Superior temporal gyrus (tissue), 1 donor: ENCODE data around the gene KLK7.
"Not testable (repeated sequence)": the region's sequence is repeated elsewhere in the genome, so short reads cannot be mapped to it uniquely, and the experiment has no call there.

ENCODE experiments used
- DNase-seq: peaks from one replicate; pipeline ENCODE4 v3.0.0-alpha.2; 2016; ENCODE audit errors: extremely low spot score

The KLK7 gene

GRCh38 chr19:50978772-50979390, 4.8 kb downstream of the KLK7 start:
- DNase-seq, result no peak

- no peak for DNase-seq
These were observed 6.1 kb downstream of the KLK7 start for GRCh38 chr19:50977626-50978025.

GRCh38 chr19:50975766-50976165, 8.0 kb downstream of the KLK7 start:
- no peak for DNase-seq

GRCh38 chr19:50974702-50975556, 8.8 kb downstream of the KLK7 start:
- no peak for DNase-seq

GRCh38 chr19:50972795-50973376, 10.8 kb downstream of the KLK7 start:
- no peak for DNase-seq

- not testable (repeated sequence) for DNase-seq
These were observed 13.9 kb downstream of the KLK7 start for GRCh38 chr19:50969810-50970209.

- peak; percentile 89 for DNase-seq
These were observed 14.3 kb downstream of the KLK7 start, which contains the start of gene KLK6 for GRCh38 chr19:50969413-50969760. KLK6 (minus strand) TSS chr19:50969591; CDS start chr19:50968104, 1,487 bp downstream.

GRCh38 chr19:50968716-50969412, 14.9 kb downstream of the KLK7 start:
- DNase-seq, result no peak

- peak; percentile 28 for DNase-seq
These were observed 15.6 kb downstream of the KLK7 start for GRCh38 chr19:50967929-50968715.

- DNase-seq, result no peak
These were observed 19.5 kb downstream of the KLK7 start for GRCh38 chr19:50964266-50964665.

- DNase-seq, result no peak
These were observed 20.3 kb downstream of the KLK7 start for GRCh38 chr19:50963381-50963780.

- DNase-seq, result no peak
These were observed 21.5 kb downstream of the KLK7 start for GRCh38 chr19:50962245-50962644.

GRCh38 chr19:50959731-50960500, 23.8 kb downstream of the KLK7 start:
- no peak for DNase-seq

GRCh38 chr19:50957587-50957986, 26.1 kb downstream of the KLK7 start:
- DNase-seq, result no peak

- no peak for DNase-seq
These were observed 30.8 kb downstream of the KLK7 start, which contains the start of gene KLK5 for GRCh38 chr19:50952910-50953309. KLK5 (minus strand) TSS chr19:50953038; CDS start chr19:50952657, 381 bp downstream.

GRCh38 chr19:50949861-50950260, 33.9 kb downstream of the KLK7 start:
- DNase-seq, result no peak

- DNase-seq, result no peak
These were observed 36.6 kb downstream of the KLK7 start for GRCh38 chr19:50947123-50947522.

- no peak for DNase-seq
These were observed 38.9 kb downstream of the KLK7 start for GRCh38 chr19:50944795-50945194.

GRCh38 chr19:50943074-50943828, 40.5 kb downstream of the KLK7 start:
- no peak for DNase-seq

GRCh38 chr19:50939596-50939995, 44.1 kb downstream of the KLK7 start:
- no peak for DNase-seq
